Endodermal cell (in vitro differentiated cells): Measurements from ENCODE around the gene NCBP3. TPM values are rescaled to one million over a fixed set of nuclear protein-coding genes. Genes with fewer than 3 reads are reported as not detected.

ENCODE experiments used
- DNase-seq: peaks from one replicate; pipeline ENCODE4 v3.0.0-alpha.2; 2017
- H3K27ac ChIP-seq: 2 replicates; pipeline ENCODE4 v1.5.1; 2013; ENCODE audit warnings: mild to moderate bottlenecking, low read depth, low read length, moderate library complexity
- H3K27me3 ChIP-seq: 2 replicates; pipeline ENCODE4 v1.6.1; 2013; ENCODE audit warnings: mild to moderate bottlenecking, low read length, moderate library complexity; ENCODE audit not compliant: insufficient read depth, control insufficient read depth, poor library complexity, severe bottlenecking
- H3K36me3 ChIP-seq: 2 replicates; pipeline ENCODE4 v1.7.0; 2013; ENCODE audit warnings: mild to moderate bottlenecking, low read length, moderate library complexity; ENCODE audit not compliant: control insufficient read depth, insufficient read depth
- H3K4me1 ChIP-seq: one replicate; pipeline ENCODE4 v1.7.0; 2013; ENCODE audit warnings: low read length; ENCODE audit not compliant: control insufficient read depth, insufficient read depth
- H3K4me3 ChIP-seq: 2 replicates; pipeline ENCODE4 v1.5.1; 2013; ENCODE audit warnings: mild to moderate bottlenecking, low read length, moderate library complexity
- H3K9ac ChIP-seq: 2 replicates; pipeline ENCODE4 v1.6.1; 2013; ENCODE audit warnings: mild to moderate bottlenecking, low read length, moderate library complexity; ENCODE audit not compliant: poor library complexity, severe bottlenecking; ENCODE audit errors: extremely low read depth
- H3K9me3 ChIP-seq: 2 replicates; pipeline ENCODE4 v1.6.1; 2013; ENCODE audit warnings: mild to moderate bottlenecking, low read length, moderate library complexity; ENCODE audit not compliant: control insufficient read depth
- H3K27ac Mint-ChIP-seq: 2 replicates; pipeline ENCODE4 v1.8.0; 2020; ENCODE audit warnings: mixed read lengths
- H3K27me3 Mint-ChIP-seq: 2 replicates; pipeline ENCODE4 v1.8.0; 2021; ENCODE audit warnings: mild to moderate bottlenecking, mixed read lengths; ENCODE audit not compliant: insufficient read depth
- H3K36me3 Mint-ChIP-seq: 2 replicates; pipeline ENCODE4 v1.8.0; 2020; ENCODE audit warnings: low read depth, mixed read lengths
- H3K4me1 Mint-ChIP-seq: 2 replicates; pipeline ENCODE4 v1.8.0; 2020; ENCODE audit warnings: mixed read lengths
- H3K4me3 Mint-ChIP-seq: 2 replicates; pipeline ENCODE4 v1.8.0; 2020; ENCODE audit warnings: mild to moderate bottlenecking, moderate library complexity, mixed read lengths
- H3K9me3 Mint-ChIP-seq: 2 replicates; pipeline ENCODE4 v1.8.0; 2020; ENCODE audit warnings: mild to moderate bottlenecking, mixed read lengths
- WGBS, 2 experiments: methylation state at CpG; one replicate each; pipeline versions ENCODE4 v1.1.5 to v1.1.7; 2013; ENCODE audit warnings: missing lambda C conversion rate in 2 of 2, mixed read lengths in 1 of 2; ENCODE audit not compliant: insufficient coverage in 1 of 2, insufficient read length in 1 of 2; 5-methylcytosine and 5-hydroxymethylcytosine counted together
- total RNA-seq, 2 donors: library from RNA; stranded (reverse); fragmentation: NEBNext Ultra II Directional in 1 of 2; extraction: Animal tissue kit (Norgen Biotek cat#: 25700) in 1 of 2; gene quantifications; 2 replicates in 1 of 2; 3 replicates in 1 of 2; pipeline ENCODE4 v1.2.1, GENCODE V29; 2021
- TF ChIP-seq, protein P1 (sequence below): fragments of 200-600 bp; sonication (generic); conservative IDR thresholded peaks from 2 replicates; pipeline ENCODE4 v1.5.0; 2021; ENCODE audit warnings: antibody characterized with exemption, mild to moderate bottlenecking

The NCBP3 gene
- total RNA-seq, 2 donors from 2014 or later: 74.5 to 75.9 TPM

DNA sequence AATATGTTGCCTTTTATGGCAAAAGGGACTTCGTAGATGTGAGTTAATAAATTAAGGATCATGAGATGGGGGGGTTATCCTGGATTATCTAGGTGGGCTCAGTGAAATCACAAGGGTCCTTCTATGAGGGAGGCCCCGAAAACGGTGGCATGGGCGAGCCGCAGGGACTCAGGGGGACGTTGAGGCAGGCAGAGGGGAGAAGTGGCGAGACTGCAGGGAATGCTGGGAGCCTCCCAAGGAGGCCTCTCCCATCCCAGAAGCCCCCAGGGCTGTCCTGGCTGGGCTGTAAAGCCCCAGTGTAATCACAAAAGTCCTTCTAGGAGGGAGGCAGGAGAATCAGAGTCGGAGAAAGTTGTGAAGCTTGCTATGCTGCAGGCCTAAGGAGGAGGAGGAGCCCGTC lies 80.1 kb downstream of the NCBP3 start:
- DNase-seq: no peak
- H3K9me3 ChIP-seq: no peaks in the 10 kb centered on the region
- H3K9me3 Mint-ChIP-seq: peaks cover 13% of the 10 kb centered on the region
- H3K4me3 ChIP-seq: no peak overlapping the region
- no peak overlapping the region for H3K27ac Mint-ChIP-seq
- no peaks in the 10 kb centered on the region for H3K36me3 Mint-ChIP-seq
- TF ChIP-seq, protein P1, sequence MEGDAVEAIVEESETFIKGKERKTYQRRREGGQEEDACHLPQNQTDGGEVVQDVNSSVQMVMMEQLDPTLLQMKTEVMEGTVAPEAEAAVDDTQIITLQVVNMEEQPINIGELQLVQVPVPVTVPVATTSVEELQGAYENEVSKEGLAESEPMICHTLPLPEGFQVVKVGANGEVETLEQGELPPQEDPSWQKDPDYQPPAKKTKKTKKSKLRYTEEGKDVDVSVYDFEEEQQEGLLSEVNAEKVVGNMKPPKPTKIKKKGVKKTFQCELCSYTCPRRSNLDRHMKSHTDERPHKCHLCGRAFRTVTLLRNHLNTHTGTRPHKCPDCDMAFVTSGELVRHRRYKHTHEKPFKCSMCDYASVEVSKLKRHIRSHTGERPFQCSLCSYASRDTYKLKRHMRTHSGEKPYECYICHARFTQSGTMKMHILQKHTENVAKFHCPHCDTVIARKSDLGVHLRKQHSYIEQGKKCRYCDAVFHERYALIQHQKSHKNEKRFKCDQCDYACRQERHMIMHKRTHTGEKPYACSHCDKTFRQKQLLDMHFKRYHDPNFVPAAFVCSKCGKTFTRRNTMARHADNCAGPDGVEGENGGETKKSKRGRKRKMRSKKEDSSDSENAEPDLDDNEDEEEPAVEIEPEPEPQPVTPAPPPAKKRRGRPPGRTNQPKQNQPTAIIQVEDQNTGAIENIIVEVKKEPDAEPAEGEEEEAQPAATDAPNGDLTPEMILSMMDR: no peak
- H3K4me1 ChIP-seq: no peaks in the 10 kb centered on the region
- H3K27me3 ChIP-seq: no peaks in the 10 kb centered on the region
- H3K9ac ChIP-seq: no peak overlapping the region
- peaks cover 3% of the 10 kb centered on the region for H3K4me1 Mint-ChIP-seq
- H3K27ac ChIP-seq: no peak overlapping the region
- peaks cover under 1% of the 10 kb centered on the region for H3K27me3 Mint-ChIP-seq
- no peaks in the 10 kb centered on the region for H3K36me3 ChIP-seq
- no peak overlapping the region for H3K4me3 Mint-ChIP-seq
- WGBS, 2 experiments: 95 to 100% methylated on average over 2 to 9 of the region's 9 CpGs

DNA sequence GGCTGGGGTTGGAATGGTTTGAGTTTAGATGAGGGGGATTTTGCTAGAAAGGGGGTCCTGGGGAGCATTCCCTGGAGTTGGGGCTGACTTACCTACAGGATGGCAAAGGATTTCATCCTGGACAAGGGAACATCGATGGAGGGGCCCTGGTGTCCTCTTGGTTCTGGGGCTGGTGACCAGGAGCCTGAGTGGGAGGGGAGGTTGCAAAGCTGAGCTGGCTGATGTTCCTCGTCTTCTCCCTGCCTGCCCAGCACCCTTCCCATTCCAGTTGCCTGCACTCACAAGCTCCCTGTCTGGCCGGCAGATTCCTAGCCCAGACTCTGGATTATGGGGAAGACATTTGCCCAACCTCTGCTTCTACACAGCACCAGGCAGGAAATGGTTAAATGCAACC lies 82.3 kb downstream of the NCBP3 start:
- H3K27ac Mint-ChIP-seq: no peak overlapping the region

DNA sequence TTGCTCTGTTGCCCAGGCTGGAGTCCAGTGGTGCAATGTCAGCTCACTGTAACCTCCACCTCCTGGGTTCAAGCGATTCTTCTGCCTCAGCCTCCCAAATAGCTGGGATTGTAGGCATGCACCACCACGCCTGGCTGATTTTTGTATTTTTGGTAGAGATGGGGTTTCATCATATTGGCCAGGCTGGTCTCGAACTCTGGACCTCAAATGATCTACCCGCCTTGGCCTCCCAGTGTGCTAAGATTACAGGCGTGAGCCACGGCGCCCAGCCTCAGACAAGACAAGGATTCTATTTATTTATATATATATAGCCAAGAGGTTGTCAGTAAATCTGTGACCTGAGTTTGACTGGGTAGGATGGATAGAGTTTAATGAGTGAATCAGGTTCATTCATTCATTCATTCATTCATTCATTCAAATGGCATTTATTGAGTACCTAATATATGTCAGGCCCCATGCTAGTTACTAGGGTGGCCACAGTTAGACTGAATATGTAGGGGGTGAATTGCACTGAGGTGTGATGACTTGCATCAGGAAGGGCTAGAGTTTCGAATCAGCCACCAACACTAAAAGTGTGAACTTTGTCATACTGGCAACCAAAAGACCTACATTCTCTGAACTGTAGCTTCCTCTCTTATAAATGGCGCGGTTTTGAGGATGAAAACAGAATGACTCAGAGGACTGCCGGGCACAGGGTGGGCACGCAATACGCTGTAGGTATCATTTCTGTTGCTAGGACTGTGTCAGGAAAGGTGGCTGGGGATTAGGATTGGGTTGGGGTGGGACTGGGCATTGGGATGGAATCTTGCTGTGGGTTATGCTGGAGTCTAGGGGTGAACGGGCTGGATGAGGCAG lies 82.9 kb downstream of the NCBP3 start:
- H3K27me3 ChIP-seq: no peaks in the 10 kb centered on the region
- H3K36me3 ChIP-seq: no peaks in the 10 kb centered on the region
- 95 to 100% methylated on average over 5 to 10 of the region's 14 CpGs for WGBS, 2 experiments
- Mint-ChIP-seq H3K4me1 (no peaks in the 10 kb centered on the region), H3K27me3 (peaks cover 4% of the 10 kb centered on the region), H3K27ac (no peak overlapping the region), H3K36me3 (no peaks in the 10 kb centered on the region), H3K9me3 (peaks cover 13% of the 10 kb centered on the region), H3K4me3 (no peak overlapping the region)
- no peak for DNase-seq
- no peaks in the 10 kb centered on the region for H3K9me3 ChIP-seq
- no peak overlapping the region for H3K27ac ChIP-seq
- no peak overlapping the region for H3K9ac ChIP-seq
- TF ChIP-seq, protein P1: no peak
- no peaks in the 10 kb centered on the region for H3K4me1 ChIP-seq
- H3K4me3 ChIP-seq: no peak overlapping the region

More for the DNA sequence above, 82.3 kb downstream of the NCBP3 start:
- Histone ChIP-seq H3K27ac (no peak overlapping the region), H3K9ac (no peak overlapping the region), H3K4me3 (no peak overlapping the region), H3K27me3 (no peaks in the 10 kb centered on the region), H3K36me3 (no peaks in the 10 kb centered on the region), H3K4me1 (no peaks in the 10 kb centered on the region), H3K9me3 (no peaks in the 10 kb centered on the region)
- TF ChIP-seq, protein P1: no peak
- Mint-ChIP-seq H3K4me3 (no peak overlapping the region), H3K4me1 (no peaks in the 10 kb centered on the region), H3K36me3 (no peaks in the 10 kb centered on the region), H3K27me3 (peaks cover 4% of the 10 kb centered on the region), H3K9me3 (peaks cover 16% of the 10 kb centered on the region)
- WGBS, 2 experiments: 91% methylated on average over 3 of the region's 3 CpGs; no CpG with 5 or more reads in 1 of the 2 experiments
- no peak for DNase-seq
